SK-N-SH treated with all-trans-retinoic acid at 6 μM for 48 hours (cell line): ENCODE results near the gene DNAAF8.

Source experiments
- BACH2 ChIP-seq: fragments of 250-450 bp; sonication (Bioruptor Pico); IDR thresholded peaks from 2 replicates; pipeline ENCODE4 v1.9.0; 2021; ENCODE audit warnings: mild to moderate bottlenecking, borderline replicate concordance
- CREB5 ChIP-seq: fragments of 250-450 bp; sonication (Bioruptor Pico); IDR thresholded peaks from 2 replicates; pipeline ENCODE4 v1.5.1; 2020; ENCODE audit warnings: low read depth, mild to moderate bottlenecking, moderate library complexity
- ESRRG ChIP-seq: fragments of 250-450 bp; sonication (Bioruptor Pico); IDR thresholded peaks from 2 replicates; pipeline ENCODE4 v1.6.1; 2021; ENCODE audit warnings: mild to moderate bottlenecking
- OSR1 ChIP-seq: fragments of 250-450 bp; sonication (Bioruptor Pico); IDR thresholded peaks from 2 replicates; pipeline ENCODE4 v1.8.0; 2022; ENCODE audit warnings: moderate library complexity, mild to moderate bottlenecking, inconsistent platforms
- PATZ1 ChIP-seq: fragments of 250-450 bp; sonication (Bioruptor Pico); IDR thresholded peaks from 2 replicates; pipeline ENCODE4 v1.8.0; 2020; ENCODE audit warnings: mild to moderate bottlenecking, moderate library complexity, borderline replicate concordance
- POU6F1 ChIP-seq: fragments of 250-450 bp; sonication (Bioruptor Pico); IDR thresholded peaks from 2 replicates; pipeline ENCODE4 v1.8.0; 2021; ENCODE audit warnings: low read depth, mild to moderate bottlenecking, moderate library complexity, borderline replicate concordance
- PPARA ChIP-seq: fragments of 250-450 bp; sonication (Bioruptor Pico); IDR thresholded peaks from 2 replicates; pipeline ENCODE4 v1.5.0; 2020; ENCODE audit warnings: mild to moderate bottlenecking, borderline replicate concordance
- ZC3H10 ChIP-seq: fragments of 250-450 bp; sonication (Bioruptor Pico); IDR thresholded peaks from 2 replicates; pipeline ENCODE4 v1.5.1; 2021; ENCODE audit warnings: mild to moderate bottlenecking, moderate library complexity
- ZFP30 ChIP-seq: fragments of 450-650 bp; formaldehyde crosslinking; IDR thresholded peaks from 2 replicates; pipeline ENCODE4 v1.5.0; 2022; ENCODE audit warnings: mild to moderate bottlenecking, moderate library complexity
- ZNF565 ChIP-seq: fragments of 450-650 bp; formaldehyde crosslinking; conservative IDR thresholded peaks from 2 replicates; pipeline ENCODE4 v1.5.0; 2020; ENCODE audit warnings: low read depth, mild to moderate bottlenecking, moderate library complexity

- TF ChIP-seq ESRRG (CRISPR knock-in tag) (no peak), OSR1 (CRISPR knock-in tag) (no peak), CREB5 (CRISPR knock-in tag) (no peak), BACH2 (CRISPR knock-in tag) (no peak), PPARA (CRISPR knock-in tag) (no peak), POU6F1 (CRISPR knock-in tag) (no peak), ZC3H10 (no peak), PATZ1 (CRISPR knock-in tag) (no peak), ZFP30 (CRISPR knock-in tag) (no peak), ZNF565 (no peak)
These were observed 43.2 kb upstream of the DNAAF8 start for GRCh38 chr16:4690946-4691665.
